ENCODE measurements around the gene PRKAR1B. TPM values are rescaled to one million over a fixed set of nuclear protein-coding genes. Genes with fewer than 3 reads are reported as not detected.
"Not testable (repeated sequence)": the region's sequence is repeated elsewhere in the genome, so short reads cannot be mapped to it uniquely, and the experiment has no call there.

PRKAR1B gene
- total RNA-seq, 2 donors from 2014 or later = 2.0 to 3.4 TPM

- no peak overlapping the region for H3K27ac ChIP-seq
- intact Hi-C loops (cut with DNase I) = no loop called here
- TF ChIP-seq CTCF (IDR thresholded peaks at IDR 0.05) = no peak
- TF ChIP-seq POLR2A (IDR thresholded peaks at IDR 0.05) = no peak
- H3K27me3 ChIP-seq = no peaks in the 10 kb centered on the region
- no peak for ATAC-seq
- no peak overlapping the region for H3K4me3 ChIP-seq
- DNase-seq = no peak
- no peaks in the 10 kb centered on the region for H3K36me3 ChIP-seq (replicated peaks in 1 of 2; ENCODE audit: insufficient read depth in 1 of 2, low read depth in 2 of 2)
- H3K4me1 ChIP-seq = no peaks in the 10 kb centered on the region
- 94 to 97% methylated on average over 4 of the region's 4 CpGs for WGBS, 2 donors
- no peaks in the 10 kb centered on the region for H3K9me3 ChIP-seq
Observed at GRCh38 chr7:655758-656157, 71.3 kb downstream of the PRKAR1B start.

GRCh38 chr7:653829-654764, 73.0 kb downstream of the PRKAR1B start:
- Histone ChIP-seq H3K9me3 (no peaks in the 10 kb centered on the region), H3K4me3 (no peak overlapping the region), H3K4me1 (no peaks in the 10 kb centered on the region), H3K27ac (no peak overlapping the region), H3K27me3 (no peaks in the 10 kb centered on the region), H3K36me3 (replicated peaks in 1 of 2; ENCODE audit: insufficient read depth in 1 of 2, low read depth in 2 of 2) (no peaks in the 10 kb centered on the region)
- ATAC-seq (no peak), DNase-seq (no peak)
- TF ChIP-seq CTCF (IDR thresholded peaks at IDR 0.05) = no peak
- no peak for TF ChIP-seq POLR2A (IDR thresholded peaks at IDR 0.05)
- 93 to 95% methylated on average over 4 of the region's 4 CpGs for WGBS, 2 donors
- intact Hi-C loops (cut with DNase I) = no loop called here

GRCh38 chr7:652881-653280, 74.2 kb downstream of the PRKAR1B start:
- H3K36me3 ChIP-seq (replicated peaks in 1 of 2; ENCODE audit: insufficient read depth in 1 of 2, low read depth in 2 of 2) = no peaks in the 10 kb centered on the region
- H3K4me1 ChIP-seq = no peaks in the 10 kb centered on the region
- WGBS, 2 donors = 64 to 97% methylated on average over 4 of the region's 4 CpGs
- H3K9me3 ChIP-seq = no peaks in the 10 kb centered on the region
- no peak for TF ChIP-seq POLR2A (IDR thresholded peaks at IDR 0.05)
- TF ChIP-seq CTCF (IDR thresholded peaks at IDR 0.05) = no peak
- DNase-seq (no peak), ATAC-seq (no peak)
- no peak overlapping the region for H3K4me3 ChIP-seq
- H3K27me3 ChIP-seq = no peaks in the 10 kb centered on the region
- intact Hi-C loops (cut with DNase I) = no loop called here
- no peak overlapping the region for H3K27ac ChIP-seq

- H3K4me3 ChIP-seq; ATAC-seq; H3K27me3 ChIP-seq; H3K9me3 ChIP-seq; H3K27ac ChIP-seq; H3K4me1 ChIP-seq; intact Hi-C loops (cut with DNase I); DNase-seq; H3K36me3 ChIP-seq (replicated peaks in 1 of 2; ENCODE audit: insufficient read depth in 1 of 2, low read depth in 2 of 2): not testable (repeated sequence)
- WGBS, 2 donors = 89 to 92% methylated on average over 9 to 17 of the region's 17 CpGs
Observed at GRCh38 chr7:652167-652566, 74.9 kb downstream of the PRKAR1B start.

- H3K9me3 ChIP-seq = no peaks in the 10 kb centered on the region
- no peak overlapping the region for H3K27ac ChIP-seq
- H3K36me3 ChIP-seq (replicated peaks in 1 of 2; ENCODE audit: insufficient read depth in 1 of 2, low read depth in 2 of 2) = no peaks in the 10 kb centered on the region
- no peak for ATAC-seq
- DNase-seq = no peak
- H3K4me3 ChIP-seq = no peak overlapping the region
- TF ChIP-seq POLR2A (IDR thresholded peaks at IDR 0.05) = no peak
- TF ChIP-seq CTCF (IDR thresholded peaks at IDR 0.05) = no peak
- intact Hi-C loops (cut with DNase I) = no loop called here
- H3K4me1 ChIP-seq = no peaks in the 10 kb centered on the region
- H3K27me3 ChIP-seq = no peaks in the 10 kb centered on the region
- WGBS, 2 donors = 81 to 87% methylated on average over 9 to 14 of the region's 14 CpGs
Observed at GRCh38 chr7:651032-651728, 75.9 kb downstream of the PRKAR1B start.
